Keratinocyte (primary cell): ENCODE data around the gene KRT82. TPM values are rescaled to one million over a fixed set of nuclear protein-coding genes. Genes with fewer than 3 reads are reported as not detected.
"Not testable (repeated sequence)": the region's sequence is repeated elsewhere in the genome, so short reads cannot be mapped to it uniquely, and the experiment has no call there.

Source experiments
- DNase-seq: peaks from one replicate; pipeline ENCODE4 v3.0.0-alpha.2; 2011; ENCODE audit warnings: low read depth, missing footprints, low spot score
- FAIRE-seq: peaks from 2 replicates; lab custom pipeline; 2011; peaks lifted over from hg19 to GRCh38; lab: Jason Lieb, UNC
- H2AFZ ChIP-seq: 2 replicates; pipeline ENCODE4 v1.6.0; 2012; ENCODE audit warnings: low read length, control low read depth, inconsistent platforms; ENCODE audit not compliant: control insufficient read depth
- H3K27ac ChIP-seq: 2 replicates; pipeline ENCODE4 v1.5.1; 2011; ENCODE audit warnings: low read length; ENCODE audit not compliant: control insufficient read depth, insufficient read depth
- H3K27me3 ChIP-seq: 3 replicates; pipeline ENCODE4 v1.6.0; 2011; ENCODE audit warnings: low read length; ENCODE audit not compliant: control insufficient read depth, insufficient read depth; ENCODE audit errors: extremely low read depth
- H3K36me3 ChIP-seq, 2 experiments: 2 replicates in 1 of 2; 3 replicates in 1 of 2; pipeline ENCODE4 v1.5.1; 2011; ENCODE audit warnings: low read length in 2 of 2, mild to moderate bottlenecking in 1 of 2; ENCODE audit not compliant: control insufficient read depth in 2 of 2, insufficient read depth in 2 of 2; ENCODE audit errors: extremely low read depth in 1 of 2
- H3K4me1 ChIP-seq: 3 replicates; pipeline ENCODE4 v1.5.1; 2011; ENCODE audit warnings: low read length; ENCODE audit not compliant: control insufficient read depth, insufficient read depth; ENCODE audit errors: extremely low read depth
- H3K4me2 ChIP-seq: 3 replicates; pipeline ENCODE4 v1.6.0; 2011; ENCODE audit warnings: low read depth, low read length; ENCODE audit not compliant: control insufficient read depth, insufficient read depth; ENCODE audit errors: extremely low read depth
- H3K4me3 ChIP-seq, 3 experiments: fragments of 200-600 bp in 1 of 3; sonication (generic) in 1 of 3; 2 replicates in 2 of 3; 3 replicates in 1 of 3; pipeline ENCODE4 v1.5.1; 2011 to 2016; ENCODE audit warnings: low read length in 3 of 3, mild to moderate bottlenecking in 3 of 3, control low read depth in 2 of 3, inconsistent platforms in 1 of 3, low read depth in 1 of 3, mixed read lengths in 1 of 3, mixed run types in 1 of 3, moderate library complexity in 1 of 3; ENCODE audit not compliant: control insufficient read depth in 2 of 3, insufficient read depth in 2 of 3; ENCODE audit errors: extremely low read depth in 1 of 3
- H3K79me2 ChIP-seq: 2 replicates; pipeline ENCODE4 v1.6.0; 2012; ENCODE audit warnings: low read length; ENCODE audit not compliant: control insufficient read depth, insufficient read depth
- H3K9ac ChIP-seq: 3 replicates; pipeline ENCODE4 v1.6.0; 2011; ENCODE audit warnings: low read length; ENCODE audit not compliant: control insufficient read depth, insufficient read depth; ENCODE audit errors: extremely low read depth
- H3K9me1 ChIP-seq: 3 replicates; pipeline ENCODE4 v1.6.0; 2011; ENCODE audit warnings: low read length; ENCODE audit not compliant: control insufficient read depth, insufficient read depth; ENCODE audit errors: extremely low read depth
- H3K9me3 ChIP-seq: 2 replicates; pipeline ENCODE4 v1.5.1; 2012; ENCODE audit warnings: low read depth, low read length; ENCODE audit not compliant: control insufficient read depth
- H4K20me1 ChIP-seq: 3 replicates; pipeline ENCODE4 v1.6.0; 2011; ENCODE audit warnings: low read length; ENCODE audit not compliant: control insufficient read depth, insufficient read depth; ENCODE audit errors: extremely low read depth
- EZH2 ChIP-seq: IDR thresholded peaks from one replicate; pipeline ENCODE4 v1.6.1; 2012; ENCODE audit warnings: inconsistent platforms, mild to moderate bottlenecking, low read length, moderate library complexity
- dilution Hi-C: fragments of 300-500 bp; cut with MboI; formaldehyde crosslinking; loops from one replicate; pipeline ENCODE4 v1.7.0; 2020; ENCODE audit warnings: low sequenced_read_pairs; ENCODE audit not compliant: extremely low pct_ligation_motif_present
- polyA plus RNA-seq, 5 experiments: library from polyadenylated mRNA; depleted of rRNA in 3 of 5; stranded (reverse) in 3 of 5; stranded (forward) in 1 of 5; unstranded in 1 of 5; fragments of >200 nt; gene quantifications; 1 replicate in 1 of 5; 2 replicates in 3 of 5; 3 replicates in 1 of 5; pipeline versions ENCODE4 v1.2.1 to v1.2.3, GENCODE V29; 2011 to 2012; ENCODE audit warnings: missing spikeins in 2 of 5, low read depth in 1 of 5, low replicate concordance in 1 of 5
- TF ChIP-seq, protein P1 (sequence below), 3 experiments: IDR thresholded peaks in 1 of 3; conservative IDR thresholded peaks in 1 of 3; optimal IDR thresholded peaks in 1 of 3; 2 replicates in 2 of 3; 3 replicates in 1 of 3; pipeline versions ENCODE3 to v1.5.1; 2011; ENCODE audit warnings: low read length in 3 of 3, mild to moderate bottlenecking in 3 of 3, moderate library complexity in 2 of 3, control low read depth in 1 of 3, inconsistent platforms in 1 of 3; ENCODE audit not compliant: insufficient read depth in 2 of 3; ENCODE audit errors: extremely low read depth in 1 of 3

Gene KRT82
- polyA plus RNA-seq, 1 donor (not counting 4 experiments of a cell fraction or from before 2014, with no cell fraction given): not detected

- TF ChIP-seq EZH2: no peak
- TF ChIP-seq, protein P1, sequence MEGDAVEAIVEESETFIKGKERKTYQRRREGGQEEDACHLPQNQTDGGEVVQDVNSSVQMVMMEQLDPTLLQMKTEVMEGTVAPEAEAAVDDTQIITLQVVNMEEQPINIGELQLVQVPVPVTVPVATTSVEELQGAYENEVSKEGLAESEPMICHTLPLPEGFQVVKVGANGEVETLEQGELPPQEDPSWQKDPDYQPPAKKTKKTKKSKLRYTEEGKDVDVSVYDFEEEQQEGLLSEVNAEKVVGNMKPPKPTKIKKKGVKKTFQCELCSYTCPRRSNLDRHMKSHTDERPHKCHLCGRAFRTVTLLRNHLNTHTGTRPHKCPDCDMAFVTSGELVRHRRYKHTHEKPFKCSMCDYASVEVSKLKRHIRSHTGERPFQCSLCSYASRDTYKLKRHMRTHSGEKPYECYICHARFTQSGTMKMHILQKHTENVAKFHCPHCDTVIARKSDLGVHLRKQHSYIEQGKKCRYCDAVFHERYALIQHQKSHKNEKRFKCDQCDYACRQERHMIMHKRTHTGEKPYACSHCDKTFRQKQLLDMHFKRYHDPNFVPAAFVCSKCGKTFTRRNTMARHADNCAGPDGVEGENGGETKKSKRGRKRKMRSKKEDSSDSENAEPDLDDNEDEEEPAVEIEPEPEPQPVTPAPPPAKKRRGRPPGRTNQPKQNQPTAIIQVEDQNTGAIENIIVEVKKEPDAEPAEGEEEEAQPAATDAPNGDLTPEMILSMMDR (optimal IDR thresholded peaks at IDR 0.05 in 1 of 3, IDR thresholded peaks at IDR 0.05 in 1 of 3, conservative IDR thresholded peaks at IDR 0.05 in 1 of 3; ENCODE audit: extremely low read depth in 1 of 3, insufficient read depth in 2 of 3, low read length in 3 of 3): no peak
- no peaks in the 10 kb centered on the region for H3K79me2 ChIP-seq
- DNase-seq: no peak
- no peak overlapping the region for H3K9ac ChIP-seq
- H3K27ac ChIP-seq: no peak overlapping the region
- dilution Hi-C loops: no loop called here
- H3K27me3 ChIP-seq: no peaks in the 10 kb centered on the region
- no peak overlapping the region for H3K4me2 ChIP-seq
- H2AFZ ChIP-seq: no peak overlapping the region
- H4K20me1 ChIP-seq: no peaks in the 10 kb centered on the region
- FAIRE-seq: no peak
- no peak overlapping the region for H3K4me3 ChIP-seq
- peaks cover 4 to 12% of the 10 kb centered on the region in 2 experiments for H3K36me3 ChIP-seq
- H3K9me3 ChIP-seq: no peaks in the 10 kb centered on the region
- H3K4me1 ChIP-seq: peaks cover 18% of the 10 kb centered on the region
- H3K9me1 ChIP-seq: no peaks in the 10 kb centered on the region
Observed at GRCh38 chr12:52448228-52448627, 42.1 kb upstream of the KRT82 start.

DNA sequence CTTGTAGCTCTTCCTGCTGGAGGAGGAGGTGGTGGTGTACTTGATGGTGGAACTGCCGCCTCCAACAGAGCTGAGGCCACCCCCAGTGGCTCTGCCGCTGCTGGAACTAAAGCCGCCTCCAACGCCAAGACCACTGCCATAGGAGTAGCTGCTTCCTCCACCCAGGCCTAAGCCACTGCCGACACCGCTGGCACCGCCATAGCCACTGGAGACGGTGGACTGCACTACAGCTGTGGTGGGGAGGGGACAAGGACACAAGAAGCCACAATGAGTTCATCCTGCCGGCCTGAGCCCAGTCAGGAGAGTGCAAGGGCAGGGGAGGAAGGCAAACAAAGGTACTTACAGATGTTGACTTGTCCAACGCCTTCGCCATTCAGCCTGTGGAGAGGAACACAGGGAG, 41.1 kb upstream of the KRT82 start:
- H3K36me3 ChIP-seq: peaks cover 4 to 12% of the 10 kb centered on the region in 2 experiments
- H3K9me3 ChIP-seq, H3K27ac ChIP-seq, DNase-seq, dilution Hi-C loops, H3K4me3 ChIP-seq, H3K27me3 ChIP-seq, H3K79me2 ChIP-seq, H3K4me2 ChIP-seq, FAIRE-seq, H2AFZ ChIP-seq, H3K9ac ChIP-seq, H3K9me1 ChIP-seq, H4K20me1 ChIP-seq: not testable (repeated sequence)
- peaks cover 18% of the 10 kb centered on the region for H3K4me1 ChIP-seq

DNA sequence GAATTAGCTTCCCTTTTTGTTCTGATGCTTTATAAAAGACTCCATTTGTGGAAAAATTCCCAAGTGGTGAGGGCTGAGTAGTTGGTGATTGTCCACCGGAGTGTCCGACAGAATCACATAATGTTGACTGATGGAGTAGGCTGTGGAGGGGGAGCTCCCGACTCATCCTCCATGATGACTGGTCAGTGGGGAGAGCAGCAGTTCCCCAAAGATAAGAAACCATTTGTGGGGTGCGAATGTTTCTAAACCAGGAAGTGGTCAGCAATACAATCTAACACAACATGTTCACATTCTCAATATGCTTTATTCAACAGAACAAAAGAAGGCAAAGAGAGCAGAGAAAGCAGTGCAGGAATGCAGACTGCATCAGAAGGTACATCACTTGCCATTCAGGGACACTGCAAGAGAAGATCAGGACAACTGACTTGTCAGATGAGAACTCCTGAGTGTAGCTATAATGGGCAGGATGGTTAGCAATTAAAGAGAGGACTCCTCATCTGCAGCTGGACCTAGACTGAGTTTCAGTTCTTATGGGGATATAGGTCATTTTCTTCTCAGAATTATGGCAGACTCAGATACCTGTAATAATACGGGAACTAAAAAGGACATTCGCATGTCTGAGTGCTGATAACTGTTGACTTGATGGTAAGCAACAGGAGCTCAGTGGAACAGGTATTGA, 40.4 kb upstream of the KRT82 start:
- Histone ChIP-seq H3K4me2 (no peak overlapping the region), H3K36me3 (peaks cover 4 to 12% of the 10 kb centered on the region in 2 experiments), H3K4me3 (no peak overlapping the region), H3K9me3 (no peaks in the 10 kb centered on the region), H2AFZ (no peak overlapping the region), H3K4me1 (peaks cover 22% of the 10 kb centered on the region), H3K27me3 (no peaks in the 10 kb centered on the region), H3K79me2 (no peaks in the 10 kb centered on the region), H3K9me1 (no peaks in the 10 kb centered on the region), H3K27ac (no peak overlapping the region), H4K20me1 (no peaks in the 10 kb centered on the region), H3K9ac (no peak overlapping the region)
- TF ChIP-seq, protein P1 (optimal IDR thresholded peaks at IDR 0.05 in 1 of 3, IDR thresholded peaks at IDR 0.05 in 1 of 3, conservative IDR thresholded peaks at IDR 0.05 in 1 of 3; ENCODE audit: extremely low read depth in 1 of 3, insufficient read depth in 2 of 3, low read length in 3 of 3): no peak
- TF ChIP-seq EZH2: no peak
- DNase-seq: no peak
- FAIRE-seq: no peak
- dilution Hi-C loops: no loop called here
